ENCODE data around the gene POLDIP3.

- TF ChIP-seq, protein P1, sequence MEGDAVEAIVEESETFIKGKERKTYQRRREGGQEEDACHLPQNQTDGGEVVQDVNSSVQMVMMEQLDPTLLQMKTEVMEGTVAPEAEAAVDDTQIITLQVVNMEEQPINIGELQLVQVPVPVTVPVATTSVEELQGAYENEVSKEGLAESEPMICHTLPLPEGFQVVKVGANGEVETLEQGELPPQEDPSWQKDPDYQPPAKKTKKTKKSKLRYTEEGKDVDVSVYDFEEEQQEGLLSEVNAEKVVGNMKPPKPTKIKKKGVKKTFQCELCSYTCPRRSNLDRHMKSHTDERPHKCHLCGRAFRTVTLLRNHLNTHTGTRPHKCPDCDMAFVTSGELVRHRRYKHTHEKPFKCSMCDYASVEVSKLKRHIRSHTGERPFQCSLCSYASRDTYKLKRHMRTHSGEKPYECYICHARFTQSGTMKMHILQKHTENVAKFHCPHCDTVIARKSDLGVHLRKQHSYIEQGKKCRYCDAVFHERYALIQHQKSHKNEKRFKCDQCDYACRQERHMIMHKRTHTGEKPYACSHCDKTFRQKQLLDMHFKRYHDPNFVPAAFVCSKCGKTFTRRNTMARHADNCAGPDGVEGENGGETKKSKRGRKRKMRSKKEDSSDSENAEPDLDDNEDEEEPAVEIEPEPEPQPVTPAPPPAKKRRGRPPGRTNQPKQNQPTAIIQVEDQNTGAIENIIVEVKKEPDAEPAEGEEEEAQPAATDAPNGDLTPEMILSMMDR (IDR thresholded peaks at IDR 0.05) = no peak
- TF ChIP-seq POLR2A (IDR thresholded peaks at IDR 0.05) (no peak), POLR2AphosphoS5 (IDR thresholded peaks at IDR 0.05) (no peak), EP300 (IDR thresholded peaks at IDR 0.05) (no peak)
Measured at GRCh38 chr22:42544686-42545085, 70.0 kb downstream of the POLDIP3 start.
